Suprapubic skin (tissue), 3 donors: ENCODE measurements around the gene SLC22A23.

Source experiments
- CTCF ChIP-seq, 2 donors: fragments of 200-600 bp in 1 of 2; fragments of 450-650 bp in 1 of 2; sonication (generic) in 1 of 2; IDR thresholded peaks; one replicate each; pipeline ENCODE4 v1.5.1; 2016 to 2019; ENCODE audit warnings: antibody characterized with exemption in 2 of 2, mild to moderate bottlenecking in 1 of 2, moderate library complexity in 1 of 2
- EP300 ChIP-seq: sonication (generic); formaldehyde crosslinking; IDR thresholded peaks from one replicate; pipeline ENCODE4 v1.6.1; 2017; ENCODE audit warnings: antibody characterized with exemption
- POLR2A ChIP-seq, 2 donors: fragments of 450-650 bp; IDR thresholded peaks; one replicate each; pipeline ENCODE4 v1.6.1; 2017; ENCODE audit warnings: antibody characterized with exemption in 2 of 2, mild to moderate bottlenecking in 2 of 2, moderate library complexity in 2 of 2

- TF ChIP-seq CTCF (IDR thresholded peaks at IDR 0.05), result no peak
- no peak for TF ChIP-seq POLR2A (IDR thresholded peaks at IDR 0.05)
- no peak for TF ChIP-seq EP300
These were observed 110.4 kb downstream of the SLC22A23 start for GRCh38 chr6:3346476-3346875.
